Activated CD4-positive, alpha-beta T cell treated with anti-CD3 and anti-CD28 coated beads, Interleukin-2, amount 50 U/mL, for 48 hours (primary cell): ENCODE data around the gene ACKR2.

Experiments
- DNase-seq, 2 experiments: peaks; one replicate each; pipeline ENCODE4 v3.0.0-alpha.2; 2020

ACKR2 gene

GRCh38 chr3:42894698-42895579 is 85.7 kb downstream of the ACKR2 start:
- no peak for DNase-seq

- no peak for DNase-seq
Measured at GRCh38 chr3:42895580-42895868, 86.3 kb downstream of the ACKR2 start.

- DNase-seq: no peak
Measured at GRCh38 chr3:42898896-42899675, 89.8 kb downstream of the ACKR2 start.

GRCh38 chr3:42900226-42901072 is 91.2 kb downstream of the ACKR2 start:
- no peak for DNase-seq

GRCh38 chr3:42901073-42901415 is 91.8 kb downstream of the ACKR2 start:
- DNase-seq: peak in 1 of 2 experiments; percentile 10

- DNase-seq: no peak
Measured at GRCh38 chr3:42902257-42902656, 93.0 kb downstream of the ACKR2 start.

- DNase-seq: no peak
Measured at GRCh38 chr3:42904076-42904475, 94.8 kb downstream of the ACKR2 start.

- DNase-seq: no peak
Measured at GRCh38 chr3:42905740-42906069, 96.5 kb downstream of the ACKR2 start.

GRCh38 chr3:42906070-42906847 is 97.0 kb downstream of the ACKR2 start, which contains the start of gene ZNF662:
ZNF662 (plus strand) TSS chr3:42906142; CDS start chr3:42908115, 1,973 bp downstream.
- DNase-seq: peak; percentile 10 to 15

GRCh38 chr3:42906848-42907183 is 97.6 kb downstream of the ACKR2 start:
- no peak for DNase-seq

- DNase-seq: no peak
Measured at GRCh38 chr3:42908675-42909074, 99.4 kb downstream of the ACKR2 start.

- no peak for DNase-seq
Measured at GRCh38 chr3:42911551-42911950, 102.3 kb downstream of the ACKR2 start.

GRCh38 chr3:42914771-42915515 is 105.7 kb downstream of the ACKR2 start:
- no peak for DNase-seq
